GM23338 (cell line): ENCODE data around the gene PDS5A. TPM values are rescaled to one million over a fixed set of nuclear protein-coding genes. Genes with fewer than 3 reads are reported as not detected.
A peak's percentile ranks its signal among the peaks of the same experiment; 100 is the strongest.
"Not testable (repeated sequence)": the region's sequence is repeated elsewhere in the genome, so short reads cannot be mapped to it uniquely, and the experiment has no call there.

ENCODE experiments used
- ATAC-seq: fragments of 200-7000 bp; cut with Tn5 transposase; 3 replicates; pipeline ENCODE4 v1.9.1; 2020
- DNase-seq: peaks from one replicate; pipeline ENCODE4 v3.0.0-alpha.2; 2015; ENCODE audit warnings: low spot score
- H2AFZ ChIP-seq: fragments of 200-600 bp; sonication (generic); 2 replicates; pipeline ENCODE4 v1.8.0; 2016; ENCODE audit warnings: antibody characterized with exemption, mild to moderate bottlenecking, moderate library complexity
- H3F3A ChIP-seq: fragments of 200-600 bp; sonication (generic); replicated peaks from 2 replicates; pipeline ENCODE4 v1.8.0; 2017; ENCODE audit warnings: antibody characterized with exemption, mixed run types, low read depth
- H3K27ac ChIP-seq: fragments of 200-600 bp; sonication (generic); 2 replicates; pipeline ENCODE4 v1.6.1; 2016; ENCODE audit warnings: low read depth
- H3K27me3 ChIP-seq: fragments of 200-600 bp; sonication (generic); 2 replicates; pipeline ENCODE4 v1.8.0; 2016; ENCODE audit warnings: mild to moderate bottlenecking, mixed run types, moderate library complexity; ENCODE audit not compliant: insufficient read depth
- H3K36me3 ChIP-seq: fragments of 200-600 bp; sonication (generic); 2 replicates; pipeline ENCODE4 v1.8.0; 2016; ENCODE audit warnings: mild to moderate bottlenecking; ENCODE audit not compliant: insufficient read depth
- H3K4me1 ChIP-seq: fragments of 200-600 bp; sonication (generic); 2 replicates; pipeline ENCODE4 v1.8.0; 2016; ENCODE audit warnings: mild to moderate bottlenecking, moderate library complexity; ENCODE audit not compliant: insufficient read depth
- H3K4me2 ChIP-seq: fragments of 200-600 bp; sonication (generic); 2 replicates; pipeline ENCODE4 v1.7.1; 2017; ENCODE audit warnings: mixed run types
- H3K4me3 ChIP-seq: fragments of 200-600 bp; sonication (generic); 2 replicates; pipeline ENCODE4 v1.6.1; 2016; ENCODE audit warnings: mixed run types
- H3K79me2 ChIP-seq: fragments of 200-600 bp; sonication (generic); replicated peaks from 2 replicates; pipeline ENCODE4 v1.8.0; 2017; ENCODE audit warnings: mild to moderate bottlenecking; ENCODE audit not compliant: insufficient read depth
- H3K9me2 ChIP-seq: fragments of 200-600 bp; sonication (generic); 2 replicates; pipeline ENCODE4 v1.8.0; 2017; ENCODE audit not compliant: insufficient read depth
- H4K20me1 ChIP-seq: fragments of 200-600 bp; sonication (generic); replicated peaks from 2 replicates; pipeline ENCODE4 v1.8.0; 2017; ENCODE audit warnings: mild to moderate bottlenecking; ENCODE audit not compliant: insufficient read depth
- H3K27ac Mint-ChIP-seq: 2 replicates; pipeline ENCODE4 v1.8.0; 2020; ENCODE audit warnings: inconsistent platforms, mild to moderate bottlenecking, moderate library complexity, mixed read lengths
- H3K27me3 Mint-ChIP-seq: 3 replicates; pipeline ENCODE4 v1.8.0; 2022; ENCODE audit warnings: low read depth, mild to moderate bottlenecking, moderate library complexity, mixed read lengths, inconsistent platforms; ENCODE audit not compliant: insufficient read depth, poor library complexity
- H3K36me3 Mint-ChIP-seq: 3 replicates; pipeline ENCODE4 v1.8.0; 2021; ENCODE audit warnings: low read depth, mild to moderate bottlenecking, inconsistent platforms, moderate library complexity, mixed read lengths
- H3K4me1 Mint-ChIP-seq: 3 replicates; pipeline ENCODE4 v1.8.0; 2020; ENCODE audit warnings: mild to moderate bottlenecking, inconsistent platforms, mixed read lengths
- H3K4me3 Mint-ChIP-seq: 3 replicates; pipeline ENCODE4 v1.8.0; 2021; ENCODE audit warnings: moderate library complexity, mild to moderate bottlenecking, inconsistent platforms, mixed read lengths
- H3K9me3 Mint-ChIP-seq: 3 replicates; pipeline ENCODE4 v1.8.0; 2020; ENCODE audit warnings: moderate library complexity, mild to moderate bottlenecking, inconsistent platforms, mixed read lengths
- CREB1 ChIP-seq: fragments of 250-450 bp; sonication (Bioruptor Pico); IDR thresholded peaks from 2 replicates; pipeline ENCODE4 v1.5.0; 2020; ENCODE audit warnings: low read depth, mild to moderate bottlenecking, moderate library complexity
- ETS1 ChIP-seq: IDR thresholded peaks from 2 replicates; pipeline ENCODE4 v1.6.1; 2016; ENCODE audit warnings: antibody characterized with exemption
- EZH2phosphoT487 ChIP-seq: fragments of 200-600 bp; sonication (generic); IDR thresholded peaks from one replicate; pipeline ENCODE4 v1.8.1; 2018; ENCODE audit warnings: antibody characterized with exemption; ENCODE audit not compliant: unreplicated experiment
- POLR2AphosphoS5 ChIP-seq: IDR thresholded peaks from 2 replicates; pipeline ENCODE4 v1.6.1; 2016; ENCODE audit warnings: antibody characterized with exemption, low read depth
- REST ChIP-seq: IDR thresholded peaks from one replicate; pipeline ENCODE4 v1.6.1; 2018; ENCODE audit warnings: antibody characterized with exemption; ENCODE audit not compliant: unreplicated experiment
- STAT1 ChIP-seq: IDR thresholded peaks from one replicate; pipeline ENCODE4 v1.6.1; 2016; ENCODE audit warnings: antibody characterized with exemption; ENCODE audit not compliant: unreplicated experiment
- ZNF114 ChIP-seq: fragments of 250-450 bp; sonication (Bioruptor Pico); IDR thresholded peaks from 2 replicates; pipeline ENCODE4 v1.5.0; 2020; ENCODE audit warnings: mild to moderate bottlenecking, moderate library complexity
- ZNF462 ChIP-seq: fragments of 250-450 bp; sonication (Bioruptor Pico); IDR thresholded peaks from 2 replicates; pipeline ENCODE4 v1.5.0; 2020; ENCODE audit warnings: mild to moderate bottlenecking, moderate library complexity
- polyA plus RNA-seq: library from polyadenylated mRNA; unstranded; fragments of >200 nt; fragmentation: Nextera tagmentation; extraction: Ambion mirVana; gene quantifications from 2 replicates; pipeline ENCODE4 v1.2.1, GENCODE V29; 2016
- total RNA-seq: library from RNA; depleted of rRNA; stranded (reverse); fragments of >200 nt; shearing (Covaris generic); gene quantifications from 2 replicates; pipeline ENCODE4 v1.2.3, GENCODE V29; 2014

Gene PDS5A
- total and polyA plus RNA-seq, 2 experiments from 2014 or later = 22.1 to 91.9 TPM

GRCh38 chr4:39947417-39947816 is 30.3 kb downstream of the PDS5A start:
- peaks cover 16% of the 10 kb centered on the region for H3K4me1 ChIP-seq
- ATAC-seq = no peak
- no peak overlapping the region for H3K4me3 ChIP-seq
- no peaks in the 10 kb centered on the region for H3K27me3 ChIP-seq
- Mint-ChIP-seq H3K27me3 (peaks cover 6% of the 10 kb centered on the region), H3K4me1 (peaks cover 20% of the 10 kb centered on the region), H3K27ac (no peak overlapping the region; the same call in 1 of the 2 replicates), H3K4me3 (no peak overlapping the region), H3K36me3 (no peaks in the 10 kb centered on the region; the same call in 1 of the 3 replicates), H3K9me3 (no peaks in the 10 kb centered on the region)
- no peaks in the 10 kb centered on the region for H3K9me2 ChIP-seq
- peaks cover 30% of the 10 kb centered on the region for H4K20me1 ChIP-seq
- H3K4me2 ChIP-seq = peak overlapping the region; percentile 53
- no peak overlapping the region for H3K27ac ChIP-seq
- TF ChIP-seq ZNF462 (no peak), STAT1 (no peak), CREB1 (no peak), REST (no peak), POLR2AphosphoS5 (no peak), ZNF114 (CRISPR knock-in tag) (no peak), EZH2phosphoT487 (no peak), ETS1 (no peak)
- H2AFZ ChIP-seq = no peak overlapping the region
- H3F3A ChIP-seq = no peaks in the 10 kb centered on the region
- peaks cover 100% of the 10 kb centered on the region for H3K79me2 ChIP-seq
- no peak for DNase-seq
- H3K36me3 ChIP-seq = no peaks in the 10 kb centered on the region

DNA sequence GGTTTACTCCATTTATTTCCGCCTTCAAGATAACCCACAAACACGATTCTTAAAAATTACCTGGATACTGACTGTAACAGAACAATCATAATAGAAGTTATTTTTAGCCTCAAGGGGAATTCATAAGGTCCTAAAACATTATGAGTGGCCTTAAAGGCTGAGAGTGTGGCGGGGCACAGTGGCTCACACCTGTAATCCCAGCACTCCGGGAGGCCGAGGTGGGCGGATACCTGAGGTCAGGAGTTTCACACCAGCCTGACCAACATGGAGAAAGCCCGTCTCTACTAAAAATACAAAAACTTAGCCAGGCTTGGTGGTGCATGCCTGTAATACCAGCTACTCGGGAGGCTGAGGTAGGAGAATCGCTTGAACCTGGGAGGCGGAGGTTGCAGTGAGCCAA is 33.5 kb downstream of the PDS5A start:
- H3K27ac Mint-ChIP-seq = not testable (repeated sequence)
- peaks cover 29% of the 10 kb centered on the region for H3K4me1 Mint-ChIP-seq

More for the DNA sequence above, 33.5 kb downstream of the PDS5A start:
- not testable (repeated sequence) for H3K27me3 ChIP-seq, H3K4me3 ChIP-seq, H3F3A ChIP-seq, H3K36me3 ChIP-seq, H3K9me3 Mint-ChIP-seq, H3K36me3 Mint-ChIP-seq, H3K4me2 ChIP-seq, H3K9me2 ChIP-seq, H2AFZ ChIP-seq, ATAC-seq, DNase-seq, H3K4me3 Mint-ChIP-seq, H3K27me3 Mint-ChIP-seq
- Histone ChIP-seq H3K27ac (0 out of 2 replicates have a peak overlapping the region, but pooled peaks have one; percentile 22), H3K4me1 (peaks cover 19% of the 10 kb centered on the region), H3K79me2 (peaks cover 100% of the 10 kb centered on the region), H4K20me1 (peaks cover 26% of the 10 kb centered on the region)
